Stimulated activated effector memory CD8-positive, alpha-beta T cell treated with anti-CD3 and anti-CD28 coated beads, Interleukin-12 subunit alpha, Interleukin-12 subunit beta, amount 100 ng/mL, for 72 hours (primary cell): ENCODE results near the gene ARHGDIG.
A peak's percentile ranks its signal among the peaks of the same experiment; 100 is the strongest.
"Not testable (repeated sequence)": the region's sequence is repeated elsewhere in the genome, so short reads cannot be mapped to it uniquely, and the experiment has no call there.

ENCODE experiments used
- ATAC-seq: fragments of 150-1000 bp; cut with Tn5 transposase; 2 replicates; pipeline ENCODE4 v1.10.0; 2021
- DNase-seq, 2 donors: peaks; one replicate each; pipeline ENCODE4 v3.0.0; 2021 to 2022; ENCODE audit warnings: low spot score in 2 of 2
- H3K27ac Mint-ChIP-seq: one replicate; pipeline ENCODE4 v1.8.0; 2022; ENCODE audit warnings: mild to moderate bottlenecking, mixed read lengths
- H3K36me3 Mint-ChIP-seq: one replicate; pipeline ENCODE4 v1.8.0; 2022; ENCODE audit warnings: mild to moderate bottlenecking, mixed read lengths
- H3K4me1 Mint-ChIP-seq: one replicate; pipeline ENCODE4 v1.8.0; 2022; ENCODE audit warnings: mixed read lengths
- H3K4me3 Mint-ChIP-seq: one replicate; pipeline ENCODE4 v1.8.0; 2022; ENCODE audit warnings: mild to moderate bottlenecking, mixed read lengths
- H3K9me3 Mint-ChIP-seq: one replicate; pipeline ENCODE4 v1.8.0; 2022; ENCODE audit warnings: mixed read lengths

Gene ARHGDIG

GRCh38 chr16:259226-259625 lies 21.2 kb upstream of the ARHGDIG start:
- Mint-ChIP-seq H3K4me3 (peak overlapping the region; percentile 40), H3K27ac (peak overlapping the region; percentile 74), H3K9me3 (no peaks in the 10 kb centered on the region), H3K4me1 (peaks cover 15% of the 10 kb centered on the region), H3K36me3 (peaks cover 33% of the 10 kb centered on the region)
- peak; percentile 74 for ATAC-seq
- no peak for DNase-seq

GRCh38 chr16:259814-260253 lies 20.6 kb upstream of the ARHGDIG start:
- Mint-ChIP-seq H3K27ac (peak overlapping the region; percentile 74), H3K4me3 (peak overlapping the region; percentile 40), H3K36me3 (peaks cover 30% of the 10 kb centered on the region), H3K4me1 (peaks cover 15% of the 10 kb centered on the region), H3K9me3 (no peaks in the 10 kb centered on the region)
- DNase-seq (no peak), ATAC-seq (no peak)

GRCh38 chr16:260326-260725 lies 20.1 kb upstream of the ARHGDIG start:
- H3K4me3 Mint-ChIP-seq, result no peak overlapping the region
- no peaks in the 10 kb centered on the region for H3K9me3 Mint-ChIP-seq
- peaks cover 15% of the 10 kb centered on the region for H3K4me1 Mint-ChIP-seq
- H3K36me3 Mint-ChIP-seq, result peaks cover 30% of the 10 kb centered on the region
- DNase-seq, result no peak
- ATAC-seq, result no peak
- no peak overlapping the region for H3K27ac Mint-ChIP-seq

- ATAC-seq, result no peak
- peaks cover 20% of the 10 kb centered on the region for H3K4me1 Mint-ChIP-seq
- H3K27ac Mint-ChIP-seq, result no peak overlapping the region
- DNase-seq, result no peak
- no peak overlapping the region for H3K4me3 Mint-ChIP-seq
- peaks cover 30% of the 10 kb centered on the region for H3K36me3 Mint-ChIP-seq
- no peaks in the 10 kb centered on the region for H3K9me3 Mint-ChIP-seq
Observed at GRCh38 chr16:261031-261691, 19.2 kb upstream of the ARHGDIG start.

DNA sequence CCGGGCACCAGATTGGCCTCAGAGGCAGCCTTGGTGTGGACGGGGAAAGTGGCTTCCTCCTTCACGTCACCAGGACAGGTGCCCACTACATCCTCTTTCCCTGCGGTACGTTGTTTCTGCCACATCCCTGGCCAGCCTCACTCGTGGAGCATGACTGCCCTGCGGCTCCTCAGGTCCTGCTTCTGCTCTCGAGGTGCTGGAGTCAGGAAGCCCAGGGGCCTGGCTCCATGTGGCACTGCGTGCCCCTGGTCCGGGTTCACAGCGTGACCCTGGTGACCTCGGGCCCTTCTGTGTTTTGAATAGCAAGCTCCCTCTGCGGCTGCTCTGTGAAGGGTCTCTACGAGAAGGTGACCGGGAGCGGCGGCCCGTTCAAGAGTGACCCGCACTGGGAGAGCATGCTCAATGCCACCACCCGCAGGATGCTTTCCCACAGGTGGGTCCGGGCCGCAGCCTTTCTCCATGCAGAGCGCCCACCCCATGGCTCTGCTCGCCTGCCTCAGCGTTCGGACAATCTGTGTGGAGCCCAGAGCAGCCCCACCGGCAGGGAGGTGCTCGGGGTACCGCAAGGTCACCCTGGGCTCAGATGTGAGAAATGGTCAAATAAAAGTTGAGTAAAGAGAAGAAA lies 18.2 kb upstream of the ARHGDIG start:
- no peak overlapping the region for H3K4me3 Mint-ChIP-seq
- peaks cover 20% of the 10 kb centered on the region for H3K4me1 Mint-ChIP-seq
- ATAC-seq (no peak), DNase-seq (no peak)
- peak overlapping the region; percentile 23 for H3K27ac Mint-ChIP-seq
- H3K9me3 Mint-ChIP-seq, result no peaks in the 10 kb centered on the region
- peaks cover 24% of the 10 kb centered on the region for H3K36me3 Mint-ChIP-seq

- H3K36me3 Mint-ChIP-seq, result peaks cover 20% of the 10 kb centered on the region
- no peaks in the 10 kb centered on the region for H3K9me3 Mint-ChIP-seq
- H3K4me1 Mint-ChIP-seq, result peaks cover 26% of the 10 kb centered on the region
- DNase-seq, result no peak
- no peak for ATAC-seq
- no peak overlapping the region for H3K27ac Mint-ChIP-seq
- H3K4me3 Mint-ChIP-seq, result no peak overlapping the region
Observed at GRCh38 chr16:263182-263774, 17.1 kb upstream of the ARHGDIG start.

GRCh38 chr16:263944-264343 lies 16.4 kb upstream of the ARHGDIG start:
- H3K27ac Mint-ChIP-seq, result no peak overlapping the region
- ATAC-seq (no peak), DNase-seq (no peak)
- H3K9me3 Mint-ChIP-seq, result no peaks in the 10 kb centered on the region
- H3K4me3 Mint-ChIP-seq, result no peak overlapping the region
- H3K36me3 Mint-ChIP-seq, result peaks cover 20% of the 10 kb centered on the region
- peaks cover 26% of the 10 kb centered on the region for H3K4me1 Mint-ChIP-seq

DNA sequence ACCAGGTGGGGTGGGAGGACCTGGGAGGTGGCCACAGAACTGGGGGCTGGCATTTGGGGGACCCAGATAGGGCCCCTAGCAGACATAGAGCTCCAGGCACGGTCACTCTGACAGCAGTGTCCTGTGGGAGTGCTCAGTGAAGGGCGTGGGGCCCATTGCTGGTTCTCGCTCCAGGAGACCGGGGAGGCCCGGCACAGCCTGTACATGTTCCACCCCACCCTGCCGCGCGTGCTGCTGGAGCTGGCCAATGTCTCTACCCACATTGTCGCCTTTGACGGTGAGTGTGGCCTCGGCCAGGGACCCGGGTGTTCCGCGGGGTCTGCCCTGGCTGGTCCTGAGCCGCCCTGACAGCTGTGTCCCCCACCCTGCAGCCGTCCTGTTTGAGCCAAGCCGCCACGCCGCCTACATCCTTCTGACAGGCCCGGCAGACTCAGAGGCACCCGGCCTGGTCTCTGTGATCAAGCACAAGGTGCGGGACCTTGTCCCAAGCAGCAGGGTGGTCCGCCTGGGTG lies 15.9 kb upstream of the ARHGDIG start:
- Mint-ChIP-seq H3K4me3 (no peak overlapping the region), H3K36me3 (peaks cover 20% of the 10 kb centered on the region), H3K9me3 (no peaks in the 10 kb centered on the region), H3K27ac (no peak overlapping the region), H3K4me1 (peaks cover 21% of the 10 kb centered on the region)
- ATAC-seq, result no peak
- DNase-seq, result no peak

DNA sequence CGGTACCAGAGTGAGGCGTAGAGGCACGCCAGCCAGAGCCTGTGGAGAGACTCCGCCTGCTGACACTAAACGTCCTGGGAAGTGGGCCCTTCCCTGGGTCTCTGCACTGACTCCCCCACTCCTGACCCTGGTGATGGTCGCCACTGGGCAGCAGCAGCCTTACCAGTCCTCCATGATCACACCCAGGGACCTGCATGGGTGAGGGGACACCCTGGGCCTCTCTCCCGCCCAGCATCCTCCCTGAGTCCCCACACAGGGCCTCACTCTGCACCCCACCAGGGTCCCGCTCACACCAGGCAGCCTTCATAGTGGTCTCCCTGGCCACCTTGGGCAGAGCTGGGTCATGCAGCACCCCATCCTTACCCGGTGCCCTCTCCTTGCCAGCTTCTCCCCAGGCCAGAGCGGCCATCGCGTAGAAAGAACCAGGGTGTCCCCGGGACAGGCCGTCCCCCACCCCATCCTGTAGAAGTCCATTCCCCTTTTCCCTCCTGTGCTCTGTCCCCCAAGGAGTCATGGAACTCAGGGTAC lies 15.3 kb upstream of the ARHGDIG start:
- Mint-ChIP-seq H3K4me1 (peaks cover 20% of the 10 kb centered on the region), H3K9me3 (no peaks in the 10 kb centered on the region), H3K36me3 (peaks cover 20% of the 10 kb centered on the region), H3K27ac (no peak overlapping the region), H3K4me3 (no peak overlapping the region)
- DNase-seq (no peak), ATAC-seq (no peak)

DNA sequence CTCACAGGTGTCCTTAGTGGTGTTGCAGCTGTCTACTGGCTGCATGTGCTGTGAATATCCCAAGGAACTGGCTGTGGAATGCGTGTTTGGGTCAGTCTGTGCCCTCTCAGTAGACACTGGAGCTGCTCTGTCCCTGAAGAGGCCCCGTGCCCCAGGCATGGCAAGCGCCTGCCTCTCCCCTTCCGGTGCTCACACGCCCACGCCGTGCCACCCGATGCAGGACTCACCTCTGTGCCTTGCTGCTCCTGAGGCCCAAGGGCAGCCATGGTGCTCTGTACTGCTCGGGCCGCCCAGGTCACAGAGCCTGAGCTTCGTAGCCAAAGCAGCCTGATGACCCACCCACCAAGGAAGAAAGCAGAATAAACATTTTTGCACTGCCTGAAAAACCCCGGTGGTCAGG lies 14.7 kb upstream of the ARHGDIG start:
- Mint-ChIP-seq H3K9me3 (no peaks in the 10 kb centered on the region), H3K4me3 (no peak overlapping the region), H3K4me1 (peaks cover 20% of the 10 kb centered on the region), H3K36me3 (peaks cover 15% of the 10 kb centered on the region), H3K27ac (no peak overlapping the region)
- no peak for ATAC-seq
- no peak for DNase-seq

DNA sequence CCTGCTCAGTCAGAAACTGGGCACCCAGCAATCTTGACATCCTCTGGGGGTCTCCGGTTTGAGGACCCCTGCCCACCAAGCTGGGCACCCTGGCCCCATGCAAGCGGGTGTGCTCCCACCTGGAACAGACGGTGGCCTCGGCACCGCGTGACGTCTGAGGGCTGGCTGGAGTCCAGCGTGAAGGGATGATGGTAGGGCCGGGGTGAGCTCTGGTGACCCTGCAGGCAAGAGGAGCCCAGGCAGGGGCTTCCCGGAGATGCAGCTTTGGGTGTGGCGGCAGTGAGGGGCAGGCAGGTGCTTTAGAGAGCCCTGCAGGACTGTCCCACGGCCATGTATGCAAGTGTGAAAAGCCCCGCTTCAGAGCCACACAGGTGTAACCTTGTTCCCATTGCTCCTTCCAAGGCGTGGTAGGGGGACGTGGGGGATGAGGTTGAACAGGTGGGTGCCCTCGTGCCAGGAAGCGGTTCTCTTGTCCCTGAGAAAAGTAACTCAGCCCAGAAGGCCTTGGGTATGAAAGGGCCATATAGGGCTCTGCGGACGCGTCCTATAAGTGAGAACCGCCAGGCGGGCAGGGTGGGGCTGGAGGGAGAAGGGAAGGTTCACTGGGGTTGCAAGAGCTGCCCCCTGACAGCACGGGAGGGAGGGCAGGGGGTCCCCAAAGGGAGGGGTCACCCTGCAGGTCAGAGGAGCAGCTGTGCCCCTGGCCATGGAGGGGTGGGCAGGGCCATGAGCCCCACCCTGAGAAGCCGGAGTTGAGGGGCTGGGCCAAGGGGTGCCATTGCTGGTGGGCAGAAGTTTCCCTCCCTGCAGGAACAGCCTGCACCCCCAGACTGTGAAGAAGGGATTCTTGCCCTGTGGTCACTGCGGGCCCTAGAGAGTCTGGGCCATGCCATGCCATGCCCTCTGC lies 13.9 kb upstream of the ARHGDIG start:
- Mint-ChIP-seq H3K27ac (no peak overlapping the region), H3K4me1 (peaks cover 19% of the 10 kb centered on the region), H3K9me3 (no peaks in the 10 kb centered on the region), H3K36me3 (peaks cover 12% of the 10 kb centered on the region), H3K4me3 (no peak overlapping the region)
- ATAC-seq (no peak), DNase-seq (no peak)

DNA sequence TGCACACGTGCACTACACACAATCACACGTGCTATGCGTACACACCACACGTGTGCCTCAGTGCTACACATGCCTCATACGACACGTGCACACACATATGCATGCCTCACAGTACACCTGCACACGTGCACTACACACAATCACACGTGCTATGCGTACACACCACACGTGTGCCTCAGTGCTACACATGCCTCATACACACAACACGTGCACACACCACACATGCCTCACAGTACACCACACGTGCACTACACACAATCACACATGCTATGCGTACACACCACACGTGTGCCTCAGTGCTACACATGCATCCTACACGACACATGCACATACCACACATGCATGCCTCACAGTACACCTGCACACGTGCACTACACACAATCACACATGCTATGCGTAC lies 12.8 kb upstream of the ARHGDIG start:
- not testable (repeated sequence) for H3K9me3 Mint-ChIP-seq, H3K27ac Mint-ChIP-seq, H3K36me3 Mint-ChIP-seq, ATAC-seq, H3K4me3 Mint-ChIP-seq, DNase-seq
- peaks cover 12% of the 10 kb centered on the region for H3K4me1 Mint-ChIP-seq

GRCh38 chr16:268141-269053 lies 12.0 kb upstream of the ARHGDIG start:
- Mint-ChIP-seq H3K36me3 (no peaks in the 10 kb centered on the region), H3K27ac (no peak overlapping the region), H3K4me3 (no peak overlapping the region), H3K4me1 (peaks cover 12% of the 10 kb centered on the region), H3K9me3 (no peaks in the 10 kb centered on the region)
- DNase-seq (no peak), ATAC-seq (no peak)
